H1 (cell line): Measurements from ENCODE around the gene ARL3. TPM values are rescaled to one million over a fixed set of nuclear protein-coding genes. Genes with fewer than 3 reads are reported as not detected.

ENCODE experiments used
- BACH1 ChIP-seq: IDR thresholded peaks from 2 replicates; pipeline ENCODE4 v1.6.1; 2012; ENCODE audit warnings: low read length, improper control_type of control experiment
- BCL11A ChIP-seq, 2 experiments: IDR thresholded peaks; one replicate each; pipeline ENCODE4 v1.6.1; 2011; ENCODE audit warnings: low read depth in 2 of 2, low read length in 2 of 2, mild to moderate bottlenecking in 2 of 2
- CBX8 ChIP-seq: fragments of 300-800, 300-1000 bp; sonication (generic); IDR thresholded peaks from 2 replicates; pipeline ENCODE4 v1.7.1; 2016; ENCODE audit warnings: low read depth, low read length, borderline replicate concordance
- CHD1 ChIP-seq: IDR thresholded peaks from 2 replicates; pipeline ENCODE4 v1.6.1; 2012; ENCODE audit warnings: low read depth, low read length, improper control_type of control experiment
- CREB1 ChIP-seq: IDR thresholded peaks from 2 replicates; pipeline ENCODE4 v1.6.1; 2012; ENCODE audit warnings: inconsistent platforms
- GTF2F1 ChIP-seq: IDR thresholded peaks from 2 replicates; pipeline ENCODE4 v1.6.1; 2012; ENCODE audit warnings: low read depth, low read length, improper control_type of control experiment, borderline replicate concordance
- HDAC2 ChIP-seq, 2 experiments: fragments of 300-600 bp in 1 of 2; sonication (generic) in 1 of 2; IDR thresholded peaks; 2 replicates each; pipeline ENCODE4 v1.6.1; 2011 to 2012; ENCODE audit warnings: low read depth in 2 of 2, low read length in 2 of 2, mild to moderate bottlenecking in 2 of 2, moderate library complexity in 2 of 2, borderline replicate concordance in 1 of 2, inconsistent platforms in 1 of 2
- HDAC6 ChIP-seq: IDR thresholded peaks from one replicate; pipeline ENCODE4 v1.7.1; 2012; ENCODE audit warnings: low read depth, mild to moderate bottlenecking, inconsistent platforms, low read length, moderate library complexity
- JUN ChIP-seq: IDR thresholded peaks from 2 replicates; pipeline ENCODE4 v1.6.1; 2011; ENCODE audit warnings: low read depth, mild to moderate bottlenecking, improper control_type of control experiment, low read length
- JUND ChIP-seq: IDR thresholded peaks from 2 replicates; pipeline ENCODE4 v1.6.1; 2011; ENCODE audit warnings: mild to moderate bottlenecking, improper control_type of control experiment, low read length
- KDM1A ChIP-seq: fragments of 200-600, 300-600 bp; sonication (generic); IDR thresholded peaks from 2 replicates; pipeline ENCODE4 v1.7.1; 2016; ENCODE audit warnings: mild to moderate bottlenecking, low read length, borderline replicate concordance
- KDM5A ChIP-seq: fragments of 200-600 bp; IDR thresholded peaks from 2 replicates; pipeline ENCODE4 v1.7.1; 2012; ENCODE audit warnings: mild to moderate bottlenecking, low read length, inconsistent platforms, mixed read lengths
- MAFK ChIP-seq: IDR thresholded peaks from 2 replicates; pipeline ENCODE4 v1.6.1; 2012; ENCODE audit warnings: low read depth, mild to moderate bottlenecking, improper control_type of control experiment, low read length
- POLR2A ChIP-seq, 2 experiments: IDR thresholded peaks; 1 replicate in 1 of 2; 2 replicates in 1 of 2; pipeline ENCODE4 v1.6.1; 2011; ENCODE audit warnings: low read depth in 2 of 2, low read length in 2 of 2, mild to moderate bottlenecking in 2 of 2; ENCODE audit errors: control extremely low read depth in 1 of 2
- RAD21 ChIP-seq, 2 experiments: IDR thresholded peaks in 1 of 2; conservative IDR thresholded peaks in 1 of 2; 2 replicates each; pipeline ENCODE4 v1.6.1; 2011; ENCODE audit warnings: low read depth in 2 of 2, low read length in 2 of 2, improper control_type of control experiment in 1 of 2, inconsistent platforms in 1 of 2, mild to moderate bottlenecking in 1 of 2, moderate library complexity in 1 of 2
- RFX5 ChIP-seq: IDR thresholded peaks from 2 replicates; pipeline ENCODE4 v1.6.1; 2011; ENCODE audit warnings: low read depth, low read length, improper control_type of control experiment, borderline replicate concordance
- RNF2 ChIP-seq: fragments of 200-900, 300-1000 bp; sonication (generic); IDR thresholded peaks from 2 replicates; pipeline ENCODE4 v1.7.1; 2016; ENCODE audit warnings: borderline replicate concordance, low read depth, mild to moderate bottlenecking, antibody characterized with exemption, low read length; ENCODE audit not compliant: poor library complexity, severe bottlenecking; ENCODE audit errors: missing control alignments
- RXRA ChIP-seq: IDR thresholded peaks from 2 replicates; pipeline ENCODE4 v1.6.1; 2011; ENCODE audit warnings: low read depth, mild to moderate bottlenecking, low read length, moderate library complexity; ENCODE audit not compliant: insufficient read depth
- SIRT6 ChIP-seq: IDR thresholded peaks from one replicate; pipeline ENCODE4 v1.7.1; 2012; ENCODE audit warnings: low read length, inconsistent platforms
- SP1 ChIP-seq: IDR thresholded peaks from 2 replicates; pipeline ENCODE4 v1.6.1; 2011; ENCODE audit warnings: low read depth, low read length
- SRF ChIP-seq: IDR thresholded peaks from 2 replicates; pipeline ENCODE4 v1.6.1; 2011; ENCODE audit warnings: mild to moderate bottlenecking, low read depth, low read length, moderate library complexity
- SUZ12 ChIP-seq: fragments of 200-600 bp; sonication (generic); IDR thresholded peaks from 2 replicates; pipeline ENCODE4 v1.6.1; 2012; ENCODE audit warnings: mild to moderate bottlenecking, inconsistent platforms, low read length, moderate library complexity, mixed read lengths
- TAF7 ChIP-seq: optimal IDR thresholded peaks from 2 replicates; pipeline ENCODE3; 2011; ENCODE audit warnings: low read depth, mild to moderate bottlenecking, inconsistent platforms, low read length, moderate library complexity, borderline replicate concordance
- TBP ChIP-seq: IDR thresholded peaks from 2 replicates; pipeline ENCODE4 v1.6.1; 2011; ENCODE audit warnings: low read depth, low read length, improper control_type of control experiment
- TCF12 ChIP-seq: IDR thresholded peaks from 2 replicates; pipeline ENCODE4 v1.6.1; 2011; ENCODE audit warnings: low read depth, mild to moderate bottlenecking, low read length
- TEAD4 ChIP-seq: IDR thresholded peaks from 2 replicates; pipeline ENCODE4 v1.6.1; 2012; ENCODE audit warnings: low read depth, low read length, inconsistent platforms, mixed read lengths
- polyA plus RNA-seq, 7 experiments: library from polyadenylated mRNA; depleted of rRNA in 3 of 7; stranded (reverse) in 5 of 7; unstranded in 2 of 7; fragments of >200 nt in 5 of 7; fragments of 200-250 nt in 2 of 7; gene quantifications; 1 replicate in 5 of 7; 2 replicates in 1 of 7; 4 replicates in 1 of 7; pipeline versions ENCODE4 v1.2.1 to v1.2.3, GENCODE V29; 2011 to 2013; ENCODE audit warnings: missing spikeins in 2 of 7, mixed read lengths in 2 of 7
- total RNA-seq: library from RNA; stranded (reverse); fragmentation: NEBNext Ultra II Directional; extraction: Animal tissue kit (Norgen Biotek cat#: 25700); gene quantifications from 2 replicates; pipeline ENCODE4 v1.2.1, GENCODE V29; 2021

The ARL3 gene
- total and polyA plus RNA-seq, 2 of the 8 experiments (the other 6 are each of a cell fraction or from before 2014, with no cell fraction given) = 8.8 to 16.2 TPM

- no peak for TF ChIP-seq RFX5
- TF ChIP-seq TCF12 = no peak
- peak; percentile 95 for TF ChIP-seq SP1
- TF ChIP-seq GTF2F1 = no peak
- no peak for TF ChIP-seq KDM5A
- TF ChIP-seq SUZ12 = no peak
- TF ChIP-seq BCL11A (IDR thresholded peaks at IDR 0.05; ENCODE audit: low read depth in 2 of 2, low read length in 2 of 2) = no peak
- no peak for TF ChIP-seq BACH1
- TF ChIP-seq TBP = no peak
- TF ChIP-seq JUN = no peak
- no peak for TF ChIP-seq CHD1
- TF ChIP-seq RNF2 = no peak
- no peak for TF ChIP-seq SIRT6
- TF ChIP-seq POLR2A (IDR thresholded peaks at IDR 0.05; ENCODE audit: control extremely low read depth in 1 of 2, low read depth in 2 of 2, low read length in 2 of 2) = peak; percentile 40 to 50; a peak in 2 of 3 replicates
- TF ChIP-seq TAF7 = no peak
- TF ChIP-seq TEAD4 = no peak
- no peak for TF ChIP-seq RXRA
- TF ChIP-seq RAD21 (IDR thresholded peaks at IDR 0.05 in 1 of 2, conservative IDR thresholded peaks at IDR 0.05 in 1 of 2; ENCODE audit: low read depth in 2 of 2, low read length in 2 of 2) = no peak
- TF ChIP-seq JUND = no peak
- no peak for TF ChIP-seq SRF
- no peak for TF ChIP-seq HDAC6
- TF ChIP-seq KDM1A = 0 out of 2 replicates have a peak, but pooled peaks have one; percentile 28
- no peak for TF ChIP-seq CBX8
- TF ChIP-seq MAFK = no peak
- 0 out of 4 replicates have a peak, but pooled peaks of 1 of the 2 experiments have one; percentile 55 for TF ChIP-seq HDAC2 (IDR thresholded peaks at IDR 0.05; ENCODE audit: borderline replicate concordance in 1 of 2, low read depth in 2 of 2, low read length in 2 of 2)
- peak; percentile 61 for TF ChIP-seq CREB1
These were observed 29.6 kb upstream of the ARL3 start, which contains the start of gene WBP1L (continued) for GRCh38 chr10:102743588-102744373.
